HG03432 (cell line): Measurements from ENCODE around the gene MCF2L.
"Not testable (repeated sequence)": the region's sequence is repeated elsewhere in the genome, so short reads cannot be mapped to it uniquely, and the experiment has no call there.

Experiments used
- ATAC-seq: cut with Tn5 transposase; IDR thresholded peaks from one replicate; pipeline ENCODE4 v1.9.1; 2021; ENCODE audit warnings: mild to moderate bottlenecking, moderate library complexity; ENCODE audit not compliant: unreplicated experiment

MCF2L gene

DNA sequence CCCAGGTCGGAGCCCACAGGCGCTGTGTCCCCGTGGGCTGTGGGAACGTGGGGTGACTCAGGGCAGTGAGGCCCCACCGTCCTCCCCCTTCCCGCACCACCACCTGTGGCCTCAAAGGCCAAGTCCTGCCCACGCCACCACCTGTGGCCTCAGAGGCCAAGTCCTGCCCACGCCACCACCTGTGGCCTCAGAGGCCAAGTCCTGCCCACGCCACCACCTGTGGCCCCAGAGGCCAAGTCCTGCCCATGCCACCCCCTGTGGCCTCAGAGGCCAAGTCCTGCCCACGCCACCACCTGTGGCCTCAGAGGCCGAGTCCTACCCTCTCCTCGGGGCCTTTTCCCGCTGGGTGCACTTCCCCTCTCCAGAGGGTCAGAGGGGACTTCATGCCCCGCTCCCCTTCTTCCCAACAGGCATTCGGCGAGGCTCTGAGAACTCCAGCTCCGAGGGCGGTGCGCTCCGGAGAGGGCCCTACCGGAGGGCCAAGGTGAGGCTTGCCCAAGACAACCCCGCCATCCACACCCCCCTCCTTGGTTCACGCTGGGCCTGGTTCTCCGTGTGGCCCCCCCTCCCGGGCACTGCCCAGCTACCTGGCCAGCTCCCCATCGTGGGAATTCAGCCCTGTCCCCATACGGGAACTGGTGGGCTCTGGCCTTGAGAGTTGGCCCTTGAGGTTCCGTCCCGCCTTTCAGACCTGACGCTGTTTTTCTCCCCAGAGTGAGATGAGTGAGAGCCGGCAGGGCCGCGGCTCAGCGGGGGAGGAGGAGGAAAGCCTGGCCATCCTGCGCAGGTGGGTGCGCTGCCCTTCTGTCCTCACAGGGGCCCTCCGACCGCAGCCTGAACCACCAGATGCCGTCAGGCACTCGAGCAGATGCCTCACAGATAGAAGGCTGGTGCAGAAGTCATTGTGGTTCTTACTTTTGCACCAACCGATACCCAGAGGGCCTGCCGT lies 109.2 kb downstream of the MCF2L start:
- no peak for ATAC-seq

GRCh38 chr13:113078902-113079780 lies 110.1 kb downstream of the MCF2L start:
- ATAC-seq = no peak

GRCh38 chr13:113079781-113080080 lies 110.7 kb downstream of the MCF2L start:
- not testable (repeated sequence) for ATAC-seq

GRCh38 chr13:113080361-113080831 lies 111.4 kb downstream of the MCF2L start:
- ATAC-seq = no peak

DNA sequence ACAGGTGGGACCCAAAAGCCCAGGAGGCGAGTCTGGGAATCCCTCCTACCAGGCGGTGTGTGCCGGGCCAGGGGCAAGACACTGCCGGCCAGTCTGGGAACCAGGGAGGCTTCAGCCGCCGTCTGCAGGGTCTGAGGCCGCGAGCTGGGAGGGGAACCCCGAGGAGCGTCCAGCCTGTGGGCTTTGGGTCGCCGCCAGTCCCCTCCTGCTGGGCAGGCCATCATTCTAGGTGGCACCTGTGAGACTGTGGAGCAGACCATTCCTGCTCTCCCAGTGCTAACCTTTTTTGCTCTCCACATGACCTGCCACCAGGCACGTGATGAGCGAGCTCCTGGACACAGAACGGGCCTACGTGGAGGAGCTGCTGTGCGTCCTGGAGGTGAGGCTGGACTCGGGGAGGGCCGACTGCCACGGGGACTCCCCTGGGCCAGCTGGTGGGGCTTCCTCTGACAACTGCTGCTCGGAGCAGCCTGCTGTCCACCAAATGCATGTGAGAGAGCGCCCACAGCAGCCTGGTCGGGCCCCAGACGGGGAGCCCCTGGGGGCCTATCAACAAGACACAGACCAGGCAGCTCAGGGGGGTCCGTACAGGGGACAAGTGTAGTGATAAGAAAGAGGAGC lies 112.0 kb downstream of the MCF2L start:
- ATAC-seq = no peak

GRCh38 chr13:113082198-113083021 lies 113.4 kb downstream of the MCF2L start:
- ATAC-seq = no peak

DNA sequence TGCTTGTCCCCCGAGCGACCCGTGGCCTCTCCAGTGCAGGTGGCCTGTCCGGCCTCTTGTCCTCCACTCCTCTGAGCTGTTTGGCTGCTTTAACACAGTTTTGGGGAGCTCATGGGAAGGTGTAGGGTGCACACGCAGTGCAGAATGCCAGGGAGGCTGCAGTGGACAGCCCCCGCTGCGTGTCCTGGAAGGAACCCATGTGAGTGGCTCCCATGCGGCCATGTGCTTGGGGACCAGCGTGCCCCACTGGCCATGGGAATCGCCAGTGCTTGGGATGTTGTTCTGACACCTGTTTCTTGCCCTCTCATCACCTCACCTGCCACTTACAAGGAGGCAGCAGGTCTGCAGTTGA lies 114.0 kb downstream of the MCF2L start:
- ATAC-seq = no peak

- ATAC-seq = no peak
Measured at GRCh38 chr13:113083402-113084061, 114.5 kb downstream of the MCF2L start.

DNA sequence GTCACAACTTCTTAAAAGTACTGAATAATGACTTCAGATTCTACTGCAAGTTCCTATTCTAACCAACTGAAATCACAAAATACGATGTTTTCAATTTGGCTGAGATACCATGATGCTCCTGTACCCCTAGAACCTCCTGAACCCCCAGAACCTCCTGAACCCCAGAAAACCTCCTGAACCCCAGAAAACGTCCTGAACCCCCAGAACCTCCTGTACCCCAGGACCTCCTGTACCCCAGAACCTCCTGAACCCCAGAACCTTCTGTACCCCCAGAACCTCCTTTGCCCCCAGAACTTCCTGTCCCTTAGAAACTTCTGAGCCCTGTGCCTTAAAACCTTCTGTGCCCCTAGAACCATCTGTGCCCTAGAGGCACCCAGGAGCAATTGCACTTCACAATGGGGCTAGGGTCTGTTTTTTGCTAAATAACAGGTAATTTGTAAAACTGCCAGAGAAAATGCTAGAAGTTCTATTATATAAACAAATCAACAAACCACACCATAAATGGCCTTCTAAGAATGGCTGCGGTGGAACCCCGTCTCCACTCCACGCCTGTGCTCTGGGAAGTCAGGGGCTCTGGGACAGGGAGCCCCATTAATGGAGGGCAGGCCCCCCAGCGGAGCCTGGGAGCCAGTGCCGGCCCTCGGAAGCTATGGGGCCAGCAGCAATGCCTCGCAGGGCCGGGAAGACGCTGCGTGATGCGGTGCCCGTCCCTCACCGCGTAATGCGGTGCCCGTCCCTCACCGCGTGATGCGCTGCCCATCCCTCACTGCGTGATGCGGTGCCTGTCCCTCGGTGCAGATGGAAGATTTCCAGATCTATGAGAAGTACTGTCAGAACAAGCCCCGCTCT lies 115.3 kb downstream of the MCF2L start:
- ATAC-seq = no peak

- no peak for ATAC-seq
Measured at GRCh38 chr13:113084943-113085540, 116.0 kb downstream of the MCF2L start.

DNA sequence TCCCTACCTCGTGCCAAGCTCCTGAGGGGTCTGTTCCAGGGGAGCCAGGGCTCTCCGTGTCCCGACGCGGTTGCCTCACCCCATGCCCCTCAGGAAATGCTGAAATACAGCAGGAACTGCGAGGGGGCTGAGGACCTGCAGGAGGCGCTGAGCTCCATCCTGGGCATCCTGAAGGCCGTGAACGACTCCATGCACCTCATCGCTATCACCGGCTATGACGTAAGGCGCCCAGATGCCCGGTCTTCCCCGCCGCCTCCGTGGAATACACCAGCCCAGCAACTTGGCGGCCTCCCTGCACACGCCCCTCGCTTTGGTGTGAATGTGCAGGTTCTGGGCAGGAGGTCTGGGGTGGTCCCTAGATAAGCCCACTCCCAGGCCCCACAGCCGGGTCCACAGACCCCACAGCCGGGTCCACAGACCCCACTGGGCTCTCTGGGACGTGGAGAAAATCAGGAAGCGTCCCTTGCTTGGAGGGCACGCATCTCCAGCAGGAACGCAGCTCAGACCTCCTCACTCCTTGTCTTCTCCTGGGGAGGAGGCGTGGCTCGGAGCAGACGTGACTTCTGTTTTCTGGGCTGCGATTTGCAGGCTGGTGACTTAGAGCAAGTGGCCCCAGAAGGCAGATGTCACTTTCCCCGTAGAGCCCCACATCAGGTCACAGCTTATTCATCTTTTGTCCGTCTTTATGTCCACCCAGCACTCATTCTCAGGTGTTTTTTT lies 117.2 kb downstream of the MCF2L start:
- no peak for ATAC-seq

DNA sequence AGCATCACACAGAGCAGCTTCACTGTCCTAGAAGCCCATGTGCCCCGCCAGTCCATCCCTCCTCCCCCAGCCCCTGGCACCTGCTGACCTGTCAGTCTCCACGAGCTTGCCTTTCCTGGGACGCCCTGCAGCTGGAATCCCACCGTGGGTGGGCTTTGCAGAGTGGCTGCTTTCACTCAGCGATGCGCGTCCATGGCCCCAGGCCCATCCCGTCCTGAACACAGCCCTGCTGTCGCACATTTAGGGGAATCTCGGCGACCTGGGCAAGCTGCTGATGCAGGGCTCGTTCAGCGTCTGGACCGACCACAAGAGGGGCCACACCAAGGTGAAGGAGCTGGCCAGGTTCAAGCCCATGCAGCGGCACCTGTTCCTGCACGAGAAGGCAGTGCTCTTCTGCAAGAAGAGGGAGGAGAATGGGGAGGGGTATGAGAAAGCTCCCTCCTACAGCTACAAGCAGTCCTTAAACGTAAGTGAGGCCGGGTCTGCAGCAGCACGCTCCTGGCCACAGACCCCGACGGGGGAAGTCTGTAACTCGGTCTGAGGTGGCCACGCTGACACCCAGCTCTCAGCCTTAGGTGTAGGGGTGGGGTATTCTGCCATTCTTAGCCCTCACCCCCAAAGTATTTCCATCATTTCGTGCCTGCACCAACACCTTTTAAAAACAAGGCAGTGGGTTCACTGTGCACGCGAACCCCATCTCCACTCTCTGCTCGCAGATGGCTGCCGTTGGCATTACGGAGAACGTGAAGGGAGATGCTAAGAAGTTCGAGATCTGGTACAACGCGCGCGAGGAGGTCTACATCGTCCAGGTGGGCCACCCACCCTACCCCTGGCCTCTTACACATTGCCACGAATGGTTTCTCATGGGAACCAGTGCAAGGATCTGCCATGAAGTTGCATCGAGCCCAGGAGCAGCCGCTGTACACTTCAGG lies 118.2 kb downstream of the MCF2L start:
- ATAC-seq = no peak

GRCh38 chr13:113087923-113088690 lies 119.1 kb downstream of the MCF2L start:
- ATAC-seq = no peak

DNA sequence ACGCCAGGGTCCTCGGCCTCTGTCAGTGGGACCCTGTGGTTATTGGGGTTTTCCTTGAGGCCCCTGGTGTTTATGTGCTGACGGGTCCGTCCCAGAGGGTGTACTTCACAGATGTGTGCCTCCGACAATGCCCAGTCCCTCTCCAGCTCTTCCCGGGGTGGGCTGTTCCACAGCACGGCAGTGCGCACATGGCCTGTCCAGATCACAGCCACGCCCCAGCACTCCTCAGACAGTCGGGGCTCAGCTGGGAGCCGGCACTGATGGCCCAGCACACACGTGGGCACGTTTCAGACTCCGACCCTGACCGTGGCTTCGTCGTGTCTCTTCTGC lies 119.6 kb downstream of the MCF2L start:
- ATAC-seq = no peak

DNA sequence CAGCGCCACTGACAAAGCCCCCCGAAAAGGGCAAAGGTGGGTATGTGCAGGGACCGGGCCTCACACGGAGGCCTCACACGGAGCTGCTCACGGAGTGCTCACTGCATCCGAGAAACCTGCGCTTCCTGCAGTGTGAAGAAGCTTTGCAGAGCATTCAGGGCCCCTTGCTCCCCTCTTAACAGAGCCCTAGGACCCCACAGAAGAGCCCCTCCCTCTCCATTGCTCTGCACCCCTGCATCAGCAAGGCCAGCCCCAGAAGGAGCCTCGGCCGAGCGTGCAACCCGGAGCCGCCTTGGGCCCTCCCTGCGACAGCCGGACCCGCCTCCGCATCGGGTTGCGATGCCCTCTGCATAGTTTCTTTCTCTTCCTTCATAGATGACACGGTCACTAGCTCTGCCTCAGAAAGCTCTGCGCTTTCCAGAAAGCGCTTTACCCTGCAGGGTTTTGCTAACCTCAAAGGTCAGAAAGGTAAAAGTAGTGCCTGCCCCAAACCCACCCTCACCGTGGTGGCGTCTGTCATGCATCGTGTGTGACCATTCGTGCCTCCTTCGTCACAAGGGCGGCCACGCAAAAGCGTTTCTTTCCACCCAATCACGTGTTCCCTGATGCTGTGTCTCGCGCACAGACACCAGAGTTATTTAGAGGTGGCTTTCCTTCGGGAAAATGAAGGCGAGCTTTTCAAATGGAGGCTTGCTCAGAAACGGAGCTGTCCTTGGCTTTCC lies 120.8 kb downstream of the MCF2L start:
- ATAC-seq = no peak

DNA sequence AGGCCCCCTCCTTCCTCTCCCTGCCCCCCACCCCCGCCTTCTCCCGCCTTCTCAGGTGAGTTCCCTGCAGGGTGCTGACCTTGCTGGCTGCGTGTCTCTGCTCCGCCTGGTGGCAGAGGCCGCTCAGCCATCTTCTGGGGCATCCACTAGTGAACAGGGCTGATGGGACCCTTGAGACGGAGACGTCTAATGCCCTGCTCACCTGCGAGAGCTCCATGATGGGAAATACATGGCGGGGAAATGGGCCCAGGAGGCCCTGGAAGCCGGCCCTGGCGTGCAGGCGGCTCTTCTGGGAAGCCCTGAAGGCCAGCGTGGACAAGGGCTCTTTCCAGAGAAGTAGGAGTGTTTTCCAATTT lies 121.4 kb downstream of the MCF2L start:
- ATAC-seq = no peak
